Measurements from ENCODE around the gene PDILT.
"Not testable (repeated sequence)": the region's sequence is repeated elsewhere in the genome, so short reads cannot be mapped to it uniquely, and the experiment has no call there.

DNA sequence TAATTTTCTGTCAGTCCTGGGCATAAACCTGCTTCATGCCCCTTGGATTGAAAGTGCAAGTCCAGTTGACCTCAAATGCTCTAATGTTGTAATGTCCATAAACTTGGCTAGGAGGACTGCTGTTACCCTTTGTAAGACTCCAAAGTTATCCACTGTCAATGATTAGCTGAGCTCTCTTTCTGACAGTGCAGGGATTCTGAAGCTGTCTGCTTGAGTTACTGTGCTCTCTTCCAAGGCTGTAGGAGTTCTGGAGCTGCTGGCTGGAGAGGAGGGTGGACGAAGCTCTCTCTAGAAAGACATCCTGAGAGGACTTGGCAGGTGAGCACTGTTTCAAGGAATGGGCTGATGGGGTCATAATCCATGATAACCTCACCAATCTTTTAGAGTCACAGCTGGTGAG, 46.8 kb upstream of the PDILT start, which contains the start of gene ACSM2A:
- not testable (repeated sequence) for TF ChIP-seq POLR2A (IDR thresholded peaks at IDR 0.05)
- TF ChIP-seq, protein P1, sequence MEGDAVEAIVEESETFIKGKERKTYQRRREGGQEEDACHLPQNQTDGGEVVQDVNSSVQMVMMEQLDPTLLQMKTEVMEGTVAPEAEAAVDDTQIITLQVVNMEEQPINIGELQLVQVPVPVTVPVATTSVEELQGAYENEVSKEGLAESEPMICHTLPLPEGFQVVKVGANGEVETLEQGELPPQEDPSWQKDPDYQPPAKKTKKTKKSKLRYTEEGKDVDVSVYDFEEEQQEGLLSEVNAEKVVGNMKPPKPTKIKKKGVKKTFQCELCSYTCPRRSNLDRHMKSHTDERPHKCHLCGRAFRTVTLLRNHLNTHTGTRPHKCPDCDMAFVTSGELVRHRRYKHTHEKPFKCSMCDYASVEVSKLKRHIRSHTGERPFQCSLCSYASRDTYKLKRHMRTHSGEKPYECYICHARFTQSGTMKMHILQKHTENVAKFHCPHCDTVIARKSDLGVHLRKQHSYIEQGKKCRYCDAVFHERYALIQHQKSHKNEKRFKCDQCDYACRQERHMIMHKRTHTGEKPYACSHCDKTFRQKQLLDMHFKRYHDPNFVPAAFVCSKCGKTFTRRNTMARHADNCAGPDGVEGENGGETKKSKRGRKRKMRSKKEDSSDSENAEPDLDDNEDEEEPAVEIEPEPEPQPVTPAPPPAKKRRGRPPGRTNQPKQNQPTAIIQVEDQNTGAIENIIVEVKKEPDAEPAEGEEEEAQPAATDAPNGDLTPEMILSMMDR (IDR thresholded peaks at IDR 0.05) = not testable (repeated sequence)
